ENCODE measurements around the gene PTPRK. TPM values are rescaled to one million over a fixed set of nuclear protein-coding genes. Genes with fewer than 3 reads are reported as not detected.

Gene PTPRK
- total and polyA plus RNA-seq, 2 of the 8 experiments (the other 6 are each of a cell fraction or from before 2014, with no cell fraction given): 11.4 to 47.3 TPM

DNA sequence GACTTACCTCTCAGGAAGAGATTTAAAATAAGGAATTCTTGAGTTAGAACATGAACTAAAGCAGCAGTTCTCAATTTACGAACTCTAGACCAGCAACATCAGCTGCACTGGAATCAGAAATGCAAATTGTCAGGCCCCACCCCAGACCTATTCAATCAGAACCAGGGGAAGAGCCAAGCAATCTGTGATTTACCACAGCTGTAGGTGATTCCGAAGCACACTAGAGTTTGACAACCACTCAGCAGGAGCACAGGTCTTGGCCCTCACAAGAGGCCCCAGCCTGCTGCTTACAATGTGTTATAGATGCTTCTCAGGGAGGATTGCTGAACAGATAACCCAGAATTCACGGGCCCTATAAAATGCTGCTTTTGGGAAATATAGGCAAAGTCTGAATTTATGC, 279.2 kb downstream of the PTPRK start:
- no peak overlapping the region for H3K27ac ChIP-seq (ENCODE audit: low read depth, low read length)
- H3K18ac ChIP-seq (ENCODE audit: extremely low read depth, low read length): no peak overlapping the region
- no peak overlapping the region for H3K4ac ChIP-seq (replicated peaks; ENCODE audit: insufficient read length, low read depth, low read length)
- ChIA-PET POLR2A (ENCODE audit: partially characterized antibody) (no interaction called here), CTCF (ENCODE audit: partially characterized antibody) (no interaction called here)
- no peak overlapping the region for H3K4me3 ChIP-seq (ENCODE audit: extremely low read depth in 1 of 4, insufficient read depth in 2 of 4, low read depth in 3 of 4, low read length in 4 of 4)
- H3K79me2 ChIP-seq (ENCODE audit: control insufficient read depth in 1 of 2, insufficient read depth in 2 of 2, low read length in 2 of 2): no peaks in the 10 kb centered on the region; a peak in 1 of 4 replicates
- no peak overlapping the region for H2BK12ac ChIP-seq (ENCODE audit: low read depth, low read length)
- H3K79me1 ChIP-seq (ENCODE audit: low read depth, low read length): no peaks in the 10 kb centered on the region
- H3K9me3 ChIP-seq (ENCODE audit: insufficient read depth in 2 of 2, low read depth in 1 of 2, low read length in 1 of 2): no peaks in the 10 kb centered on the region
- H4K5ac ChIP-seq (ENCODE audit: insufficient read length, low read depth, low read length): no peak overlapping the region
- no peaks in the 10 kb centered on the region for H3K23me2 ChIP-seq (ENCODE audit: low read depth, low read length)
- H2AFZ ChIP-seq (ENCODE audit: low read length): no peak overlapping the region
- H3K27me3 ChIP-seq (replicated peaks in 1 of 4; ENCODE audit: control insufficient read depth in 3 of 4, extremely low read depth in 1 of 4, insufficient read depth in 3 of 4, low read length in 3 of 4): no peaks in the 10 kb centered on the region
- H3K14ac ChIP-seq (ENCODE audit: insufficient read length): no peak overlapping the region
- DNase-seq (ENCODE audit: low read depth in 1 of 2, low spot score in 2 of 2) (no peak), FAIRE-seq (no peak)
- H2BK120ac ChIP-seq (replicated peaks; ENCODE audit: low read depth, low read length): no peak overlapping the region
- TF ChIP-seq EZH2 (IDR thresholded peaks at IDR 0.05; ENCODE audit: low read depth, low read length, severe bottlenecking): no peak
- TF ChIP-seq TAF1 (IDR thresholded peaks at IDR 0.05; ENCODE audit: low read depth, low read length): no peak
- TF ChIP-seq FOSL1 (IDR thresholded peaks at IDR 0.05; ENCODE audit: insufficient read depth, low read depth, low read length): no peak
- TF ChIP-seq SAP30 (IDR thresholded peaks at IDR 0.05; ENCODE audit: insufficient read depth, insufficient replicate concordance, low read length): no peak
- TF ChIP-seq SP1 (IDR thresholded peaks at IDR 0.05; ENCODE audit: low read depth, low read length): no peak
- TF ChIP-seq HDAC2 (IDR thresholded peaks at IDR 0.05; ENCODE audit: borderline replicate concordance in 1 of 2, low read depth in 2 of 2, low read length in 2 of 2): no peak
- no peak for TF ChIP-seq RNF2 (IDR thresholded peaks at IDR 0.05; ENCODE audit: borderline replicate concordance, low read depth, low read length, missing control alignments, poor library complexity, severe bottlenecking)
- TF ChIP-seq MAFK (IDR thresholded peaks at IDR 0.05; ENCODE audit: low read depth, low read length): no peak
- no peak for TF ChIP-seq SRF (IDR thresholded peaks at IDR 0.05; ENCODE audit: low read depth, low read length)
- TF ChIP-seq CTBP2 (IDR thresholded peaks at IDR 0.05; ENCODE audit: borderline replicate concordance, insufficient read depth, insufficient read length, low read length): no peak
- TF ChIP-seq BACH1 (IDR thresholded peaks at IDR 0.05; ENCODE audit: low read length): no peak
- no peak for TF ChIP-seq SP4 (IDR thresholded peaks at IDR 0.05; ENCODE audit: low read length)
- no peak for TF ChIP-seq BRCA1 (IDR thresholded peaks at IDR 0.05; ENCODE audit: low read depth, low read length)
- H3K9ac ChIP-seq (replicated peaks in 1 of 4; ENCODE audit: extremely low read depth in 1 of 4, low read depth in 3 of 4, low read length in 3 of 4): no peak overlapping the region
- no peaks in the 10 kb centered on the region for H3K36me3 ChIP-seq (ENCODE audit: control insufficient read depth in 2 of 4, insufficient read depth in 4 of 4, low read length in 3 of 4)
- no peak overlapping the region for H4K8ac ChIP-seq (ENCODE audit: extremely low read depth, insufficient read depth, low read length)
- no peak overlapping the region for H2AK5ac ChIP-seq (ENCODE audit: low read depth, low read length)
- H3K56ac ChIP-seq (replicated peaks; ENCODE audit: insufficient read length, low read depth, low read length): no peak overlapping the region
- H4K20me1 ChIP-seq (replicated peaks in 1 of 2; ENCODE audit: control insufficient read depth in 1 of 2, insufficient read depth in 2 of 2, low read length in 2 of 2): no peaks in the 10 kb centered on the region
- 78% methylated on average over 3 of the region's 3 CpGs; no CpG with 5 or more reads in 1 of the 2 experiments for WGBS, 2 experiments (ENCODE audit: extremely low coverage in 1 of 2, insufficient coverage in 1 of 2, insufficient read length in 1 of 2, insufficient replicate concordance in 2 of 2, low coverage in 1 of 2, low lambda C conversion rate in 2 of 2, missing lambda C conversion rate in 1 of 2)
- H3K4me2 ChIP-seq (ENCODE audit: insufficient read depth in 1 of 2, low read depth in 2 of 2, low read length in 2 of 2): no peak overlapping the region
- no peak overlapping the region for H2BK15ac ChIP-seq (ENCODE audit: low read length)
- no peak overlapping the region for H2BK5ac ChIP-seq (ENCODE audit: low read depth, low read length)
- H4K91ac ChIP-seq (replicated peaks; ENCODE audit: insufficient read length, low read length): no peak overlapping the region
- H3K23ac ChIP-seq (ENCODE audit: insufficient read length): no peak overlapping the region
- H3K4me1 ChIP-seq (replicated peaks in 1 of 4; ENCODE audit: control insufficient read depth in 3 of 4, insufficient read depth in 4 of 4, low read length in 3 of 4): peaks cover 0 to 5% (median 1%) of the 10 kb centered on the region in 4 experiments; a peak in 2 of 7 replicates
- no peak overlapping the region for H2BK20ac ChIP-seq (ENCODE audit: low read length)
